Esophagus squamous epithelium (tissue), 5 donors: Measurements from ENCODE around the gene CHST3. TPM values are rescaled to one million over a fixed set of nuclear protein-coding genes. Genes with fewer than 3 reads are reported as not detected.
A peak's percentile ranks its signal among the peaks of the same experiment; 100 is the strongest.

Experiments used
- DNase-seq: peaks from one replicate; lab custom pipeline; 2025; lab: John Stamatoyannopoulos, UW
- H3K27ac ChIP-seq, 4 donors: fragments of 200-600 bp; sonication (generic); one replicate each; pipeline ENCODE4 v1.5.1; 2016 to 2019; ENCODE audit warnings: mild to moderate bottlenecking in 1 of 4
- H3K27me3 ChIP-seq, 4 donors: fragments of 200-600 bp; sonication (generic); 1 replicate in 3 of 4; 2 replicates in 1 of 4; pipeline versions ENCODE4 v1.5.1 to v1.6.0; 2017 to 2021; ENCODE audit warnings: antibody characterized with exemption in 1 of 4
- H3K36me3 ChIP-seq, 3 donors: fragments of 200-600 bp; sonication (generic); one replicate each; pipeline ENCODE4 v1.5.1; 2016 to 2019
- H3K4me1 ChIP-seq, 3 donors: fragments of 200-600 bp; sonication (generic); one replicate each; pipeline ENCODE4 v1.5.1; 2017 to 2019
- H3K4me3 ChIP-seq, 4 donors: fragments of 200-600 bp; sonication (generic); 1 replicate in 3 of 4; 2 replicates in 1 of 4; pipeline ENCODE4 v1.5.1; 2016 to 2019; ENCODE audit warnings: mild to moderate bottlenecking in 2 of 4, moderate library complexity in 1 of 4
- H3K9me3 ChIP-seq, 3 donors: fragments of 200-600 bp; sonication (generic); one replicate each; pipeline ENCODE4 v1.5.1; 2016 to 2019
- POLR2A ChIP-seq, 4 donors: fragments of 450-650 bp; IDR thresholded peaks; one replicate each; pipeline ENCODE4 v1.6.1; 2017; ENCODE audit warnings: antibody characterized with exemption in 4 of 4, mild to moderate bottlenecking in 4 of 4, moderate library complexity in 3 of 4
- WGBS, 2 donors: methylation state at CpG; one replicate each; pipeline ENCODE4 v1.1.5; 2018; 5-methylcytosine and 5-hydroxymethylcytosine counted together
- intact Hi-C: fragments of 100-400 bp; cut with DNase I; formaldehyde crosslinking; loops from one replicate; pipeline ENCODE4 v1.15.0; 2022
- total RNA-seq, 4 donors: library from RNA; depleted of rRNA; stranded (reverse); fragments of >200 nt; gene quantifications; one replicate each; pipeline ENCODE4 v1.1.0, GENCODE V29; 2016
- TF ChIP-seq, protein P1 (sequence below), 6 experiments: fragments of 450-650 bp in 4 of 6; fragments of 200-600 bp in 2 of 6; sonication (generic) in 2 of 6; IDR thresholded peaks; one replicate each; pipeline ENCODE4 v1.5.1; 2016 to 2019; ENCODE audit warnings: antibody characterized with exemption in 6 of 6, mild to moderate bottlenecking in 4 of 6, moderate library complexity in 4 of 6
- donor health status: DM: yes; HTN: yes; CAD: no.

CHST3 gene
- total RNA-seq, 4 donors from 2014 or later: 5.3 to 15.4 (median 9.6) TPM

DNA sequence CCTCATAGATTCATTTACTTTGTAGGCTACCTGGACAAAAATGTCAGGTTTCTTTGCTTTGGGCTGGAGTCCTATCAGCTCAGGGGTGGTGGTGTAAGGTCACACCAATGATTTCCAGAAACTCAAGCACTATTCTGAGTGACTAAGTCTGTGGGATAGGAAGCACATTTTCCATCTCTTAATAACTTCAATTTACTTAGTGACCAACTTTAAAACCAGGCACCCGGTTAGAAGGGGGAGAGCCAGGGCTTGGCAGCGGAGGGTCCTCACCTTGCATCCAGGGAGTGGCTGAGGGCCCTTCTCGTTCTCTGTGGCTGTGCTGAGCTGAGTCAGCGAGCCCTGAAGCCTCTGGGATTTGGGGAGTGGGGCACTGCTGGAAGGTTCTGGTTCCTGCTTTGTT is 6.7 kb downstream of the CHST3 start:
- TF ChIP-seq POLR2A (IDR thresholded peaks at IDR 0.05): no peak
- TF ChIP-seq, protein P1, sequence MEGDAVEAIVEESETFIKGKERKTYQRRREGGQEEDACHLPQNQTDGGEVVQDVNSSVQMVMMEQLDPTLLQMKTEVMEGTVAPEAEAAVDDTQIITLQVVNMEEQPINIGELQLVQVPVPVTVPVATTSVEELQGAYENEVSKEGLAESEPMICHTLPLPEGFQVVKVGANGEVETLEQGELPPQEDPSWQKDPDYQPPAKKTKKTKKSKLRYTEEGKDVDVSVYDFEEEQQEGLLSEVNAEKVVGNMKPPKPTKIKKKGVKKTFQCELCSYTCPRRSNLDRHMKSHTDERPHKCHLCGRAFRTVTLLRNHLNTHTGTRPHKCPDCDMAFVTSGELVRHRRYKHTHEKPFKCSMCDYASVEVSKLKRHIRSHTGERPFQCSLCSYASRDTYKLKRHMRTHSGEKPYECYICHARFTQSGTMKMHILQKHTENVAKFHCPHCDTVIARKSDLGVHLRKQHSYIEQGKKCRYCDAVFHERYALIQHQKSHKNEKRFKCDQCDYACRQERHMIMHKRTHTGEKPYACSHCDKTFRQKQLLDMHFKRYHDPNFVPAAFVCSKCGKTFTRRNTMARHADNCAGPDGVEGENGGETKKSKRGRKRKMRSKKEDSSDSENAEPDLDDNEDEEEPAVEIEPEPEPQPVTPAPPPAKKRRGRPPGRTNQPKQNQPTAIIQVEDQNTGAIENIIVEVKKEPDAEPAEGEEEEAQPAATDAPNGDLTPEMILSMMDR (IDR thresholded peaks at IDR 0.05): no peak
- intact Hi-C loops: no loop called here

DNA sequence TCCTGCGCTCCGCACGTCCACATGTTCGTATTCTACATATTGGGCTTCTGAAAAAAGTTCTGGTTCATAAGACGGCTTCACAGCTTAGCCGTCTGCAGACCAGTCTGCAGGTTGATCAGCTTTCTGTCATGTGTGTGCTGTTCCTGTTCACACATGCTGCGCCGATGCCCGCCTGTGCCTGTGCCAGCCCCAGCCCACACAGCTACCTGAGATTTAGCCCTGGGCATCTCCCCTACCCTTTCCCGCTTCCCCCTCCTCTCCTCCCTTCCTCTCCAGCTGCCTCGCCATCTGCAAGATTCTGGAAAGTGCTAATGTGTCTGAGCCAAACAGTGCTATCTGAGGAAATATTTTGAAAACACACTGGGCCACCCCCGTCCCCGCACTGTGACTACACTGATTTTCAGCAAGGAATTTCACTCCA is 7.1 kb downstream of the CHST3 start:
- intact Hi-C loops: no loop called here
- no peak for DNase-seq
- H3K9me3 ChIP-seq: no peaks in the 10 kb centered on the region
- TF ChIP-seq POLR2A (IDR thresholded peaks at IDR 0.05): no peak
- TF ChIP-seq, protein P1 (IDR thresholded peaks at IDR 0.05): no peak
- WGBS, 2 donors: 26 to 50% methylated on average over 8 of the region's 13 CpGs
- no peaks in the 10 kb centered on the region for H3K36me3 ChIP-seq
- no peaks in the 10 kb centered on the region for H3K27me3 ChIP-seq
- H3K27ac ChIP-seq: peak overlapping the region; percentile 65 to 82 (median 74)
- H3K4me1 ChIP-seq: peaks cover 56 to 98% (median 86%) of the 10 kb centered on the region in 3 donors
- peak overlapping the region in 2 of 4 donors; percentile 5 to 48 for H3K4me3 ChIP-seq

More for the DNA sequence above, 6.7 kb downstream of the CHST3 start:
- no peaks in the 10 kb centered on the region for H3K36me3 ChIP-seq
- peak overlapping the region; percentile 65 to 82 (median 74) for H3K27ac ChIP-seq
- WGBS, 2 donors: 48% methylated on average over 3 of the region's 4 CpGs; no CpG with 5 or more reads in 1 of the 2 donors
- H3K9me3 ChIP-seq: no peaks in the 10 kb centered on the region
- H3K4me1 ChIP-seq: peaks cover 56 to 98% (median 86%) of the 10 kb centered on the region in 3 donors
- H3K4me3 ChIP-seq: peak overlapping the region in 2 of 4 donors; percentile 5 to 48
- H3K27me3 ChIP-seq: no peaks in the 10 kb centered on the region
- DNase-seq: no peak

DNA sequence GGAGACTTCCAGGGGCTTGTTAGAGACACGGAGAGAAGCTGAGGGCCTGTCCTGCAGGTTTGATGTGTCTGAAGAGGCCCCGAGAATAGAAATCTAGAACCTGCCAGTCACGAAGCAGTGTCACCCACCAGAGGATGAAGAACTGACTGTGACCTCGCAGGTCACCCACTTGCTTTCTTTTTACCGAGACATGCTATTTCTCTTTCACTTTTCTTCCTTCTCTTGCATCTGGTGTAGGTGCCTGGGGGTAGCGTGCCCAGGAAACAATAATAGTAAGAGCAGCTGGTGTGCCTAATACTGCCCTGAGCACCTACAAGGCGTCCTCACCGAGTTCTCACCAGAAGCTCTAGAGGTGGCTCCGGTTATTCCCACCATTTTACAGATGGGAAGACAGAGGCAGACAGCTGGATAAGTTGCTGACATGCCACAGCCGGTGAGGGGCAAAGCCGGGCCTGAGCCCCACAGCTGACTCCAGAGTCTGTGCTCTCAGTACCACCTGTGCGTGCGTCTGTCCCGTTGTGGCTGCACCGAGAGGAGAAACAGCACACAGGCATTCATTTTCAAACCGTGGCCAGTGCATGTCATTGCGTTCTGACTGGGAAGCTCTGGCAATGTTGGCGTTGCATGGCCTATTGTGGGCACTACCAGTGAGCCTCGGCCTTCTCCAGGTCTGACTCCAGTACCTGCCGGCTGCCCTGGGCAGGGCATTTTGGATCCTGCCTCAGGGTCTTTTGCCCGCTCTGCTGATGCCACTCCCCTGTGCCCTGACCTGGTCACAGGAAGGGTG is 7.8 kb downstream of the CHST3 start:
- peaks cover 57 to 98% (median 86%) of the 10 kb centered on the region in 3 donors for H3K4me1 ChIP-seq
- no peaks in the 10 kb centered on the region for H3K36me3 ChIP-seq
- no peak for DNase-seq
- 46 to 53% methylated on average over 10 to 14 of the region's 21 CpGs for WGBS, 2 donors
- H3K27me3 ChIP-seq: no peaks in the 10 kb centered on the region
- TF ChIP-seq, protein P1 (IDR thresholded peaks at IDR 0.05): no peak
- TF ChIP-seq POLR2A (IDR thresholded peaks at IDR 0.05): no peak
- peak overlapping the region in 2 of 4 donors; percentile 5 to 48 for H3K4me3 ChIP-seq
- H3K9me3 ChIP-seq: no peaks in the 10 kb centered on the region
- H3K27ac ChIP-seq: peak overlapping the region; percentile 11 to 82 (median 70)
- intact Hi-C loops: no loop called here

DNA sequence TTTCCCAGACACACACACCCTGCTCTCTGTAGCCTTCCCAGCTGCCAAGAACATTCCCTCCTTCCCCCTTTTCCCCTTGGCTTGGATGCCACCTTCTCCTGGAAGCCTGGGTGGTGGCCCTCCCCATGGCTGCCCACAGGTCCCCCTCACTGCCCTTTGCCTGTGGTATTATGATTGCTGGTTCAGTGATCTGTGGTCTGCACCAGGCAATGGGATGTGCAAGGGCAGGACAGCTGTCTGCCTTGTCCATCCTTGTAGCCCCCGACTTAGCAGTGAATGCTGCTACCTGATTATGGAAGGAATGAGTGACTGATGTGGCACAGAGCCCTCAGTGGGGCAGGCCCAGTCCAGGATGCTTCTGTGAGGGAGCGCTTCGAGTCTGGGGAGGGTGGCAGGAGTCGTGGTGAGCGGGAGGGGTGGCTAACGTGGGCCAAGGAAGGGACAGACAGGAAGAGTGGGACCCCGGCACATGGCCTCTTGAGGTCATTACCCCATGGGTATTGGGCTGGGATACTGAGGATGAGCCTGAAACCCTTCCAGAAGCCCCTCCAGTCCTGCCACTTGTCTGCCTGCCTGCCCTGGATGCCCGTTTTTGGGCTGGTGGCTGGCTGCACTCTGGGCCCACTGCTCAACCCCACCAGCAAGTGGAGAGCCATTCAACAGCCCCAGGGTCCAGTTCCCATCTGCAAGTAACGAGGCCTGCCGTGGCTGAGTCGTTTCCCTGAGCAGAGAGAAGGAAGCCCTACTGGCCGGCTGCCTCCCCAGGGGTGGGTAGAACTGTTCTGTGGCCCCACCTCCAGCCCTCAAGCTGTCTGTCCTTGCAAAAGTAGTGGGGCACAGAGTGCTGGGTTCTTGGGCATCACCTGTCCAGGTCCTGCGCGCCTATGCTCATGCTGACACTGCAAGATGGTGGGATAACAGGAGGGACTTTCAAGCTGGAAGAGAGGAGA is 8.8 kb downstream of the CHST3 start:
- TF ChIP-seq, protein P1 (IDR thresholded peaks at IDR 0.05): no peak
- TF ChIP-seq POLR2A (IDR thresholded peaks at IDR 0.05): no peak
- Histone ChIP-seq H3K27me3 (no peaks in the 10 kb centered on the region), H3K4me1 (peaks cover 57 to 100% (median 90%) of the 10 kb centered on the region in 3 donors), H3K36me3 (no peaks in the 10 kb centered on the region), H3K4me3 (no peak overlapping the region), H3K9me3 (no peaks in the 10 kb centered on the region), H3K27ac (peak overlapping the region; percentile 40 to 82 (median 72))
- no peak for DNase-seq
- intact Hi-C loops: no loop called here
- WGBS, 2 donors: 46 to 82% methylated on average over 5 to 8 of the region's 14 CpGs
